Stimulated activated naive B cell treated with anti-CD40 and anti-IgM and Interleukin-4, amounts not matched to agents 10 μg/mL and 1 μg/mL and 100 μg/mL, for 72 hours (primary cell): Measurements from ENCODE around the gene FGFBP2.

Source experiments
- ATAC-seq, 2 donors: fragments of 150-1000 bp; cut with Tn5 transposase; replicated peaks; 2 replicates each; pipeline ENCODE4 v1.10.0; 2021; ENCODE audit warnings: moderate library complexity in 1 of 2
- DNase-seq: peaks from one replicate; pipeline ENCODE4 v3.0.0; 2021
- H3K27ac Mint-ChIP-seq: one replicate; pipeline ENCODE4 v1.8.0; 2022; ENCODE audit warnings: mild to moderate bottlenecking, mixed read lengths
- H3K27me3 Mint-ChIP-seq, 2 donors: one replicate each; pipeline ENCODE4 v1.8.0; 2022; ENCODE audit warnings: mixed read lengths in 2 of 2
- H3K36me3 Mint-ChIP-seq, 2 donors: one replicate each; pipeline ENCODE4 v1.8.0; 2022; ENCODE audit warnings: mixed read lengths in 2 of 2, mild to moderate bottlenecking in 1 of 2
- H3K4me1 Mint-ChIP-seq, 2 donors: one replicate each; pipeline ENCODE4 v1.8.0; 2022; ENCODE audit warnings: mixed read lengths in 2 of 2, mild to moderate bottlenecking in 1 of 2
- H3K4me3 Mint-ChIP-seq, 2 donors: one replicate each; pipeline ENCODE4 v1.8.0; 2022; ENCODE audit warnings: mild to moderate bottlenecking in 2 of 2, mixed read lengths in 2 of 2, moderate library complexity in 1 of 2
- H3K9me3 Mint-ChIP-seq, 2 donors: one replicate each; pipeline ENCODE4 v1.8.0; 2022; ENCODE audit warnings: mixed read lengths in 2 of 2, mild to moderate bottlenecking in 1 of 2

Gene FGFBP2

GRCh38 chr4:15912236-15912635, 50.7 kb downstream of the FGFBP2 start:
- Mint-ChIP-seq H3K36me3 (peaks cover 0 to 3% of the 10 kb centered on the region in 2 donors), H3K9me3 (peaks cover 5 to 8% of the 10 kb centered on the region in 2 donors), H3K4me3 (no peak overlapping the region), H3K27me3 (peaks cover 0 to 10% of the 10 kb centered on the region in 2 donors), H3K4me1 (no peaks in the 10 kb centered on the region), H3K27ac (no peak overlapping the region)
- DNase-seq (no peak), ATAC-seq (no peak)
